ENCODE results near the gene FAM161A.
"Not testable (repeated sequence)": the region's sequence is repeated elsewhere in the genome, so short reads cannot be mapped to it uniquely, and the experiment has no call there.

The FAM161A gene

GRCh38 chr2:61841286-61841685 is 12.6 kb downstream of the FAM161A start:
- no peak for DNase-seq

GRCh38 chr2:61834893-61835292 is 19.0 kb downstream of the FAM161A start:
- no peak for DNase-seq

- no peak for DNase-seq
Measured at GRCh38 chr2:61833971-61834370, 19.9 kb downstream of the FAM161A start.

GRCh38 chr2:61832183-61832841 is 21.5 kb downstream of the FAM161A start:
- DNase-seq, result no peak

- no peak for DNase-seq
Measured at GRCh38 chr2:61822255-61822654, 31.6 kb downstream of the FAM161A start.

- DNase-seq, result no peak
Measured at GRCh38 chr2:61816480-61817355, 37.1 kb downstream of the FAM161A start.

GRCh38 chr2:61814539-61815160 is 39.2 kb downstream of the FAM161A start:
- DNase-seq, result no peak

GRCh38 chr2:61813314-61813713 is 40.5 kb downstream of the FAM161A start:
- not testable (repeated sequence) for DNase-seq

- DNase-seq, result no peak
Measured at GRCh38 chr2:61811821-61812220, 42.0 kb downstream of the FAM161A start.

- DNase-seq, result not testable (repeated sequence)
Measured at GRCh38 chr2:61810203-61810602, 43.7 kb downstream of the FAM161A start.

- not testable (repeated sequence) for DNase-seq
Measured at GRCh38 chr2:61808693-61809092, 45.2 kb downstream of the FAM161A start.

GRCh38 chr2:61807036-61807757 is 46.7 kb downstream of the FAM161A start:
- DNase-seq, result no peak

- no peak for DNase-seq
Measured at GRCh38 chr2:61802548-61802947, 51.3 kb downstream of the FAM161A start.

GRCh38 chr2:61799099-61799498 is 54.8 kb downstream of the FAM161A start:
- DNase-seq, result no peak

- peak; percentile 22 to 65 for DNase-seq
Measured at GRCh38 chr2:61797446-61797845, 56.4 kb downstream of the FAM161A start.

GRCh38 chr2:61795408-61795807 is 58.5 kb downstream of the FAM161A start:
- DNase-seq, result no peak

GRCh38 chr2:61793389-61793836 is 60.4 kb downstream of the FAM161A start:
- peak; percentile 52 to 54 for DNase-seq

- DNase-seq, result peak; percentile 27 to 64
Measured at GRCh38 chr2:61792355-61792890, 61.4 kb downstream of the FAM161A start.

- DNase-seq, result no peak
Measured at GRCh38 chr2:61789807-61790602, 63.9 kb downstream of the FAM161A start.

GRCh38 chr2:61787941-61788563 is 65.8 kb downstream of the FAM161A start:
- DNase-seq, result no peak

- no peak for DNase-seq
Measured at GRCh38 chr2:61786876-61787275, 67.0 kb downstream of the FAM161A start.

All from inflammatory macrophage treated with lipopolysaccharide for 1 hour (primary cell).